ENCODE data around the gene CADM1.

The CADM1 gene

DNA sequence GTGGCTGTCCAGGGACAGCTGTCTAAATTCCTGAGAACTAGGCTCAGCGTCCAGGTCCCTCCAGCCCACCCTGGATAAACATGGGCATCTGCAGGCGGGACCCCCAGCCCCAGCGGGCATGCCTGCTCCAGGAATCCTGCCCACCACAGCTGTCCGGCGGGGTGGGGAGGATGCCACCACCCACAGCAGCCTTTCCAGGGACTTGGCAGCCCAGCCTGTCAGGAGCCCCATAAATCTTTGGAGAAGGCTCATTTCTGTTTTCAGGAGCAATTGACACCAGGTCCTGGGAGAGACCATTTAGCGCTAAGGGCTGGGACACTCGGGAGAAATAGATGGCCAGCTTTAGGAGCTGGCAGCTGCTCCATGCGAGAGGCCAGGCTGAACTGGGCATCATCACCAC is 358.9 kb downstream of the CADM1 start:
- no peak for DNase-seq (ENCODE audit: low read depth)

DNA sequence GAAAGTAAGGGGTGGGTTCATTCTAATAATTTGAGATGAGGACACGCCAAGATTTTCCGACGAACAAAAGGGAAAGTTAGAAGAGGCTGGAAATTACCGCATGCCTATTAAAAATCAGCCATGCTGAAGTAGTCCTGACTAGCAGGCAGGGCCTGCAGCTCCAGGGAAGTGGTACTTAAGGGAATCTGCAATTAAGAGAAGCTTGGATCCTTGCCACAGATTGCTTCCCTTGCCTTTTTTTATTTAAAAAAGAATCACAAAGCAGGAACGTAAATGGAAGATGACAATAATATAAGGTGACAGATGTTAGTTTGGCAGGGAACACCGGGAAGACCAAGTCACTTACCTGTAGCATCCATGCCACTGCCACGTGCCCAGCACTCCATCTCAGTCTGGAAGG is 359.3 kb downstream of the CADM1 start:
- no peak for DNase-seq (ENCODE audit: low read depth)

DNA sequence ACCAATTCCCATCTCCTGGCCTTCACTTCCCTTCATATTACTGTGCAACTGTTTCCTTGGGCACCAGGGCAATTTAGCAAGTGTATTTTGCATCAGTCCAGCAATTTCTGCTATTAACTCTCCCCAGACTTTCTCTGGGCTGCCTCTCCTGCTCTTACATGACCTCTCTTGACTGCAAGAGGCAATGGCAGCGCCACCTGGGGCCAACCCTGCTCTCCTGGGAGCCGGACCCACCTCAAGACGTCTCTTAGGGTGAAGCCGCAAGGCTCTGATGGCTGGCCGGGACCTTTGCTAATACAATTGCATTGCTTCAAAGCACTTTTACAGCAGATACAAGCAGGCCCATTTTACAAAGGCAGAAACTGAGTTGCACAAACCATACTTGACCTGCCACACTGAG is 360.2 kb downstream of the CADM1 start:
- no peak for DNase-seq (ENCODE audit: low read depth)

DNA sequence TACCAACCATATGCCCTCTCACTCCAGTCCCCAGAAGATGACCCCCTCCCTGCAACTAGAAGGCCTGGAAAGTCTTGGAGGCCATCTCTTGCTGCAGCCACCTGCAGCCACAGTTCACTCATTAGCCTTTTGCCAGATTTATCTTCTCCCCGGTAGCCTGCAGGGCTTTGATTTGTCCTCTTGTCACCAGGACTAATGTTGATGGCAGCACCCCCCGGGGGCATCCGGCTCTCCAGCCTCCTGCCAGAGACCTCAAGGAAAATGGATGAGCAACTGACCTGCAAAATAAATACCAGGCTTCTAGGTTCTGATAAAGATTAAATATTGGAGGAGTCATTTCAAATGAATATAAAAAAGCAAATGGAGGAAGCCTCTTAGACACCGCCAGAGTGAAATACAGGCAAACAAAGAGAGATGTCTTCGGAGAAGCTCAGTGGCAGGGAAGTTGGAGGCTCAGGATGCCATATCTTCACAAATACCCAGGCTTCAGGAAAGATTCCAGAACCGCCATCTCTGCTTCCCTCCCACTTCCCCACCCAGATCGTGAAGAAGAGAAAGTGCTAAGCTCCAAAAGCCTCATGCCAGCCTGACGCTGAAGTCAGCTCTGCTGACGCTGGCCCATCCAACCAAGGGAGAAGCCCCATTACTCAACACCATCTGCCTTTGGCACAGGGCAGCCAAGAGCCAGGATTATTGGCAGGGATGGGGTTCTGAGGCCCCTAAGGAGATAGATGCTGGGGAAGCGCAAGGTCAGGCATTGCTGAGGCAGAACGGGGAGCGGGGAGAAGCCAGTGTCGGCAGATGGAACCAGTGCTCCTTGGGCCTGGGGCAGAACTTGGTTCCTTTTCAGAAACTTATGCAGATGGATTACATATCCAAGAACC is 362.7 kb downstream of the CADM1 start:
- DNase-seq (ENCODE audit: low read depth): no peak

DNA sequence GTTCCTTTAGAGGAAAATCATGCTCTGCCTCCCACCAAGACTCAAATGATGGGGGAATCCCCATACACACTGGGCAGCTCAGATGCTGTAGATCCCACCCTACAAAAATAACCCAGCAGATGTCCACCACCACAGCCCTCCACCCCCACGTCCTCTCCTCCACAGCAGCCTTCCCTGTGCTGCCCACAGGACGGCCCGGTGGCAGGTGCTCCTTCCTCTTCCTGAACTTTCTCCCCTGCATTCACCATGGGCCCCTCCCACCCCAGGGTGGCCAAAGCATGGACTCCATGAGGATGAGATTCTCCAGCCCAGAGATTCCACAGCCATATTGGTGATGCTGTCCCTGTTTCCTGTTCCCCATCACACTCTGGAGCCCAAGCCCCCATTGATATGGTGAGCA is 368.3 kb downstream of the CADM1 start:
- no peak for DNase-seq (ENCODE audit: low read depth)

DNA sequence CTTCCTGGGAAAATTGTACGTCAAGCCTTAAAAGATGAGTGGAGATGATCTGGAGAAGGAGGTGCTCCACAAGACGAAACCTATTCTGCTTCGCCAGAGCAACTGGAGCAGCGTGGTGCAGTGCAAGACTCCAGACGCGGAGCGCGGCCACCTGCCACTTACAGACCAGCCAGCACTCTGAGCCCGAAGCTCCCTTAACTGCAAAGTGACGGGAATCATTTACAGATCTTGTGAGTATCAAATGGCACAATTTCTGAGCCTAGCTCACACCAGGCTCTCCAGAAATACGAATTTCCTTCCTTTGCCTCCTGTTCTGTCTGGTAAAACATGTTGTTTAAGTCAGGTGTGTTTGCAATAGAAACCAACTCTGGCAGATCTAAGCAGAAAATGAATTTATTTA is 369.3 kb downstream of the CADM1 start:
- DNase-seq (ENCODE audit: low read depth): no peak

DNA sequence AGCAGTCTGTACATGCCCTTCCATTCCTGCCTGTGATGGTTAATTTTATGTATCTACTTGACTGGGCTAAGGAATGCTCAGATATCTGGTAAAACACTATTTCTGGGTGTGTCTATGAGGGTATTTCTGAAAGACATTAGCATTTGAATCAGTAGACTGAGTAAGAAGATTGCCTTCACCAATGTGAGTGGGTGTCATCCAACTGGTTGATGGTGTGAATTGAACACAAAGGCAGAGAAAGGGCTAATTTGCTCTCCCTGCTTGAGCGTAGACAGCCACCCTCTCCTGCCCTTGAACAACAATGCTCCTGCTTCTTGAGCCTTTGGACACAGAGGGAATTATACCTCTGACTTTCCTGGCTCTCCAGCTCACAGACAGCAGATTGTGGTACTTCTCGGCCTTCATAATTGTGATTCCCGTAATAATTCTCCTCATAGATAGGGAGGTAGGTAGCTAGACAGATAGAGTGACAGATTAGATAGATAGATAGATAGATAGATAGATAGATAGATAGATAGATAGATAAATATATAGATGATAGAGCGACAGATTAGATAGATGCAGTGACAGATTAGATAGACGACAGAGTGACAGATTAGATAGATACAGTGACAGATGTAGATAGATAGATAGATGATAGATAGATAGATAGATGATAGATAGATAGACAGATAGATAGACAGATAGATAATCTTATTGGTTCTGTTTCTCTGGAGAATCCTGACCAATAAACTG is 370.6 kb downstream of the CADM1 start:
- DNase-seq (ENCODE audit: low read depth): no peak

DNA sequence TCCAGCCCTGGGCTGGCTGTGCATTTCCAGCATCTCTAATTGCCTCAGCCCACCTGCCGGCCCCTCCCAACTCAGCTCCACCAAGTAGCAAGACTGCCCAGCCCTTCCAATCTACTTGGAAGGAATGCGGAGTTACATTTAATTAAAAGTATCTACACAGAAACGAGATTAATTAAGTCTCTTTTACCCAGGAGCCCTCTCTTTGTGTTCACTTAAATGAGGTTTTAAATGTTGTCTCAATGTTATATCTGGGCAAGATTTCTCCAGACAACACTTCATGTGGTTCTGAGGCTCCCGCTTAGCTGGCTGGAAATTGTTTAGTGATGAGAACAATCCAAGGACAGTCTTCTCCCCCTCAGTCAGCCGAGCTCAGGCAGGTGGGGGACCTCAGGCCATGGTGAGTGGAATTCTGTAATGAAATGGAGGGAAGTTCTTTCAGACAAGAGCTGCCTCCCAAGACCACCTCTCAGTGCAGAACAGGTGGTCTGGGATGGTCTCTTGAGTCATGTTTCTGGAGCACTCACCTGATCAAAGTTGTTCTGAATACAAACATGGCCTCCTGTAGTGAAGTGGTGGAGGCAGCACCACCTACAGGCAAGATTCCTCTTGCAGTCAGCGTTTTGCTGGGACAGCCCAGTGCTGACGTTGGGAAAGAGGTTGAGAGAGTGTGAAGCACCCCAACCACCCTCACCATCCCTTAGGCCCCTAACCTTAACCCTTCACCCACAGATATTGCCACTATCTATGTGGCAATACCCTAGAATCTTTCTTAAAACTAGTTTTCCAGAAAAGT is 371.6 kb downstream of the CADM1 start:
- DNase-seq (ENCODE audit: low read depth): no peak

DNA sequence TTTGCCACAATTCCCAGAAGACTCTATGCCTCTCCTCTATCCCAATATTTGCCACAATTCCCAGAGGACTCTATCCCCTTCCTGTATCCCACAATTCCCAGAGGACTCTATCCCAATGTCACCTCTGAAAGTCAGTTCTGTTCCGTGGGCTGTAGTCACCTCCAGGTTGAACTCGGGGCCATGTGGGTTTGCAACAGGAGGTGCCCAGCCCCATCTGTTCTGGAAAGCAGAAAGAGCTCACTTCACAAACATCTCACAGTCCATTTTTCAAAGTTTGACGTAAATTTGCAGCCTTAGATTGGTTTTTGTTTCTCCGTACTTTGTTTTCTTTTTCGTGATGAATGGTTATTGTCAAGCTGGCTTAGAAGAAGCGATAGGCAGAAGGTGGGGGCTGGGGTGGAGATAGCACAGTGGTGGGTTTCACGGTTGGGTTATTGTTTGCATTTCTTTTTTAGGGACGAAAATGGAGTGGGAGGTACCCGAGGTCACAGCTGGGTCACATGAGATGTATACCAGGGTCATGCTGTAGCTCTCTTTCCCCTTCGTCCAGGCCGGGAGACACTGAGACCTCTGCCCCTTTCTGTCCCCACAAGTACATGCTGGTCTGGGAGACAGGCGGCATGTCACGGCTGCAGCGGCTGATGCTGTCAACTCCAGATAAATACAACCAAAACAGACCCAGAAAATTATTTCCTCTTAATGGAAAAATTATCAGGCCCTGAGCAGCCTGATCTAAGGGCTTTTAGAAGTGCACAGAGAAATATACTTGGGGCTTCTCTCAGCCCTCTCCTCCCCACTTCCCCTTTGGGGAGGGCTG is 374.5 kb downstream of the CADM1 start:
- DNase-seq (ENCODE audit: low read depth): no peak

DNA sequence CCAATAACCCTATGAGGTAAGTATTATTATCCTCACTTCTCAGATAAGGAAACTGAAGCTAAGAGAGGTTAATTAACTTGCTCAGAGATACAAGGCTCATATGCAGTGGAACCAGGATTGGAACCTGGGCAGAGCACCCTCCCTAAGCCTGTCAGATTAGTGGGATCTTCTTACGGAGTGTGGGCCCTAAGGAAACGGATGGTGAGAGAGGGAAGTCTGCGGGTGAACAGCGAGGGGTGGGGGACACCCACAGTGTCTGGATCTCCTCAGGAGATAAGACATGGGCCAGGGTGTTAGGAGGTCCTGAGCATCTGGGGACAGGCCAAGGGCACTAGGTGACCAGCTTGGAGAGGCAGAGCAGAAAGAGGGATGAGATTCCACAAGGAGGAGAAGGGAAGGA is 376.0 kb downstream of the CADM1 start:
- DNase-seq (ENCODE audit: low read depth): no peak

DNA sequence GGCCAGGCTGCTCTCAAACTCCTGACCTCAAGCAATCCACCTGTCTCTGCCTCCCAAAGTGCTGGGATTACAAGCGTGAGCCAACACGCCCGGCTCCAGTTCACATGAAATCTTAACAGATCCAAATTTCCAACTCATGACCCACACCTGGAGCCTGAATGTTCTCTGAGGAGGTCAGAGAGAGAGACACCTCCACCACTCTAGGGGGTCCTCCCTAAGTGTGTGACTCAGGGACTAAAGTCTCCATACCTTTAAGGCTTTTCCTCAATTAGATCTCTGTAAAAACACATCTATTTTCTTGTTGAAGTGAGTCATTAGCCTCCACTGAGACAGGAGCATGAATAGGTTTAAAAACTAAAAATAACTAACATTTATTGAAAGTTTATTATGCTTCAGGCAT is 376.4 kb downstream of the CADM1 start:
- DNase-seq (ENCODE audit: low read depth): no peak

DNA sequence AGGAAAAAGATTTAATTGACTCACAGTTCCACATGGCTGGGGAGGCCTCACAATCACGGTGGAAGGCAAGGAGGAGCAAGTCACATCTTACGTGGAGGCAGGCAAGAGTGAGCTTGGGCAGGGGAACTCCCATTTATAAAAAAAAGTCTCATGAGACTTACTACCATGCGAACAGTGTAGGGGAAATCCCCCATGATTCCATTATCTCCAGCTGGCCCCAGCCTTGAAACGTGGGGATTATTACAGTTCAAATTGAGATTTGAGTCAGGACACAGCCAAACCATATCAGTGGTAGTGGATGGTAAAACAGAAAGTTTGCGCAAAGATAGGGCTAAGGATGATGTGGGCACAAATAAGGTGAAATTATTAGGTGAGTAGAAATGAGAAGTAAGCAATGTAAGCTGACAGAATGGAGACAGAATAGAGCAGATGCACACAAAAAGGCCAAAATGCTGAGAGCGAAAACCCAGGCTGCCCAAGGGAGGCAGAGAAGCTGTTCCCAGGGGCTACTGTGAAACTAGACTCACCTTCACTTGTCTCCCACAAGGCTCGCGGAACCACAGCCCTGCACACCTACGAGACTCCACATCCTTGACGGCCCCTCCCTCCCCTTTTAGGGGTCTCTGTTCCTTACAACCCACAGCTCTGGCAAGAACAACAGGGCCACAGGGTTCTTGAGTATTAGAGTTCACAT is 377.6 kb downstream of the CADM1 start:
- no peak for DNase-seq (ENCODE audit: low read depth)

DNA sequence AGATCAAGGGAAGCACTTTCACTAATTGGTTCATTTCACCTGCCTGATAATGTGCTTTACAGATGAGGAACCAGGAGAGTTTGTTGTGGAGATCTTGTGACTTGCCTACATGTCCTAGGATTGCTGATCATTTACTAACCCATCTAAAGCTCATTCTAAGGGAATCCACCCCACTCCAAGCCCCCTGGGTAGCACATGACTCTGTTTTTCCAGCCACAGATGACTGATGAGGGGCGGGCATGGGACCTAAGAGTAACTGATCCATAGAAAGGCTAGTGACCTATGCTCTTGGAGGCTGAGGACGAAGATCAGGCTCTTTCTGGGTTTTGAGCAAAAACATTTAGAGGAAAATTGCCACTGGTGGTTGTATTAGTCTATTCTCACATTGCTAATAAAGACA is 378.1 kb downstream of the CADM1 start:
- DNase-seq (ENCODE audit: low read depth): no peak

DNA sequence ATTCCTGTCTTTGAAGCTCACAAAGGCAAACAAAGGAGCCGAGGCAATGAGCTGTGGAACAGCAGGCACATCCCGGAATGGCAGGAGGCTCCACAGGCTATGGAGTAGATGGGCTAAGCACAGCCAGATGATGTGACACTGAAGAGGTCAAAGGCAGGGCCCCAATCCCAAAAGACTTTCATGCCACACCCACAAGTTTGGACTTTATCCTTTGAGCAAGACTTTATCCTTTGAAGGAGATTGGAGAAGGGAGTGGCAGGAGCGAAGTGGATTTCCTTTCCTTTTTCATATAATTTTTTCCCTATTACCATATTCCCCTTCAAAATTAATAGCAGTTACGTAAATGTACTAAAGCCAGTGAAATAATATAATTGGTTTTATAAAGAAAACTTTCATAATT is 379.4 kb downstream of the CADM1 start:
- no peak for DNase-seq (ENCODE audit: low read depth)

DNA sequence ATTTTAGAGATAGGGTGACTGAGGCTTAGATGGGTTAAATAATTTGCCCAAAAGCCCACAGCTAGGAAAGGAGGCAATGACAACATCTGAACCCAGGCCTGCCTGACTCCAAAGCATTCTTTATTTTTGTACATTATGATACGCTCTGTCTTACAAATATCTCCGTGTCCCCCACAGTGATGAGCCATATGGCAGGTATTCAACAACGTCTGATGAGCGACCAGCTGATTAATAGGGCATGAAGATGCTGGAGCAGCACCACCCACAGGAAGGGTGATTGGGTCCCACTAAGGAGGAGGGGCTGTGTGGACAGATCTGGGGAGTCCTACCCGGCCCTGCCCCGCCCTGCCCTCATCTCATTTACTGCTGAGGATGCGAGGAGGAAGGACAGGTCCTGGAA is 380.6 kb downstream of the CADM1 start:
- DNase-seq (ENCODE audit: low read depth): no peak

DNA sequence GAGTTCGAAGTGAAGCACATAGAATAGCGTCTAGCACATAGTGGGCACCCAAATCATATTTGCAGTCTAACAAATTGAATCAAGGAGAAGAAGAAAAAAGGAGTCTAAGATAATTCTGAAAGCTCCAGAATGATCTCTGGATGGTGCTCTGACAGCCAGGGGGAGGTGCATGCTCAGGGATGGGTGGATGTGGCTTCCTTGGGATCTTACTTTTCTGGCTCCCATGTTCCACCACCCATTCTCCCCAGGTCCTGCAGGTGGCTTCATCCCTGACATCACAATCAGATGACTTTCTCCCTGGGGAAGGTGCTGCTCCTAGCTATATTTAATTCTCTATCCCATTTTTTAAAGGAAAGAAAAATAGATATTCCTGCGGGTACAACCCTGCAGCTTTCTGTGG is 381.9 kb downstream of the CADM1 start:
- DNase-seq (ENCODE audit: low read depth): no peak

Data from T-helper 22 cell (primary cell).